HEK293 (cell line): ENCODE data around the gene GNAI2.

Experiments used
- CTCF ChIA-PET: fragments of 350-600 bp; formaldehyde crosslinking; extraction: SDS; loops from one replicate; lab custom pipeline; 2021; ENCODE audit warnings: antibody characterized with exemption; lab: Yijun Ruan, JAX
- POLR2A ChIA-PET: fragments of 300-600 bp; formaldehyde crosslinking; extraction: SDS; loops from one replicate; lab custom pipeline; 2020; ENCODE audit warnings: antibody characterized with exemption, inconsistent platforms; lab: Yijun Ruan, JAX
- H3K27ac ChIP-seq: fragments of 200-500 bp; sonication (Bioruptor generic); 2 replicates; pipeline ENCODE4 v1.5.1; 2014; ENCODE audit warnings: low read depth, low read length, control low read depth, inconsistent platforms; ENCODE audit errors: extremely low read depth
- H3K36me3 ChIP-seq, 2 experiments: fragments of 200-500 bp in 1 of 2; sonication (Bioruptor generic) in 1 of 2; 1 replicate in 1 of 2; 2 replicates in 1 of 2; pipeline ENCODE4 v1.5.1; 2014 to 2017; ENCODE audit warnings: inconsistent platforms in 2 of 2, low read length in 2 of 2; ENCODE audit not compliant: control insufficient read depth in 2 of 2, insufficient read depth in 1 of 2
- H3K4me1 ChIP-seq: fragments of 200-500 bp; sonication (Bioruptor generic); 2 replicates; pipeline ENCODE4 v1.5.1; 2014; ENCODE audit warnings: mild to moderate bottlenecking, low read length, inconsistent platforms; ENCODE audit not compliant: control insufficient read depth, insufficient read depth
- H3K4me3 ChIP-seq: 2 replicates; pipeline ENCODE4 v1.5.1; 2011; ENCODE audit warnings: low read depth, mild to moderate bottlenecking, control low read depth, low read length, moderate library complexity
- H3K9me3 ChIP-seq: fragments of 200-500 bp; sonication (Bioruptor generic); 2 replicates; pipeline ENCODE4 v1.5.1; 2014; ENCODE audit warnings: low read depth, low read length, inconsistent platforms; ENCODE audit not compliant: control insufficient read depth, insufficient read depth
- GLIS1 ChIP-seq: fragments of 450-650 bp; formaldehyde crosslinking; IDR thresholded peaks from 2 replicates; pipeline ENCODE4 v1.5.1; 2016; ENCODE audit warnings: missing biosample characterization, missing genetic modification characterization
- SCRT1 ChIP-seq: fragments of 450-650 bp; formaldehyde crosslinking; IDR thresholded peaks from 2 replicates; pipeline ENCODE4 v1.5.1; 2016; ENCODE audit warnings: missing biosample characterization, missing genetic modification characterization, borderline replicate concordance
- SP3 ChIP-seq: fragments of 450-650 bp; formaldehyde crosslinking; IDR thresholded peaks from 2 replicates; pipeline ENCODE4 v1.5.1; 2016; ENCODE audit warnings: missing biosample characterization, missing genetic modification characterization
- TRIM28 ChIP-seq: IDR thresholded peaks from 2 replicates; pipeline ENCODE4 v1.6.1; 2011; ENCODE audit warnings: low read length, control low read depth, borderline replicate concordance
- WT1 ChIP-seq: fragments of 450-650 bp; formaldehyde crosslinking; IDR thresholded peaks from 2 replicates; pipeline ENCODE4 v1.5.1; 2016; ENCODE audit warnings: missing biosample characterization, missing genetic modification characterization
- YY1 ChIP-seq: fragments of 450-650 bp; formaldehyde crosslinking; IDR thresholded peaks from 2 replicates; pipeline ENCODE4 v1.5.1; 2018; ENCODE audit warnings: missing biosample characterization, missing genetic modification characterization
- ZBTB7A ChIP-seq: fragments of 450-650 bp; formaldehyde crosslinking; IDR thresholded peaks from 2 replicates; pipeline ENCODE4 v1.5.1; 2016; ENCODE audit warnings: low read depth, missing biosample characterization, missing genetic modification characterization
- ZBTB8A ChIP-seq: fragments of 450-650 bp; formaldehyde crosslinking; IDR thresholded peaks from 2 replicates; pipeline ENCODE4 v1.5.1; 2016; ENCODE audit warnings: missing biosample characterization, missing genetic modification characterization
- ZEB2 ChIP-seq: fragments of 450-650 bp; formaldehyde crosslinking; IDR thresholded peaks from 2 replicates; pipeline ENCODE4 v1.5.1; 2016; ENCODE audit warnings: missing biosample characterization, missing genetic modification characterization
- ZFHX2 ChIP-seq: fragments of 450-650 bp; formaldehyde crosslinking; conservative IDR thresholded peaks from 2 replicates; pipeline ENCODE4 v1.5.1; 2016; ENCODE audit warnings: missing biosample characterization, missing genetic modification characterization
- ZIC2 ChIP-seq: fragments of 450-650 bp; formaldehyde crosslinking; IDR thresholded peaks from 2 replicates; pipeline ENCODE4 v1.5.1; 2016; ENCODE audit warnings: missing biosample characterization, missing genetic modification characterization
- ZNF155 ChIP-seq: fragments of 450-650 bp; formaldehyde crosslinking; IDR thresholded peaks from 2 replicates; pipeline ENCODE4 v1.5.1; 2016; ENCODE audit warnings: missing biosample characterization, missing genetic modification characterization
- ZNF19 ChIP-seq: fragments of 450-650 bp; formaldehyde crosslinking; IDR thresholded peaks from 2 replicates; pipeline ENCODE4; 2016; ENCODE audit warnings: missing biosample characterization, missing genetic modification characterization, low read depth
- ZNF292 ChIP-seq: fragments of 450-650 bp; formaldehyde crosslinking; IDR thresholded peaks from 2 replicates; pipeline ENCODE4 v1.5.1; 2016; ENCODE audit warnings: low read depth, missing biosample characterization, missing genetic modification characterization, borderline replicate concordance
- ZNF302 ChIP-seq: fragments of 450-650 bp; formaldehyde crosslinking; IDR thresholded peaks from 2 replicates; pipeline ENCODE4 v1.5.1; 2016; ENCODE audit warnings: missing biosample characterization, missing genetic modification characterization, low read depth
- ZNF324 ChIP-seq: fragments of 450-650 bp; formaldehyde crosslinking; IDR thresholded peaks from 2 replicates; pipeline ENCODE4 v1.5.1; 2016; ENCODE audit warnings: missing biosample characterization, missing genetic modification characterization
- ZNF366 ChIP-seq: fragments of 450-650 bp; formaldehyde crosslinking; conservative IDR thresholded peaks from 2 replicates; pipeline ENCODE4 v1.5.1; 2016; ENCODE audit warnings: missing biosample characterization, missing genetic modification characterization
- ZNF473 ChIP-seq: fragments of 450-650 bp; formaldehyde crosslinking; IDR thresholded peaks from 2 replicates; pipeline ENCODE4 v1.5.1; 2017; ENCODE audit warnings: missing biosample characterization, missing genetic modification characterization
- ZNF501 ChIP-seq: fragments of 450-650 bp; formaldehyde crosslinking; IDR thresholded peaks from 2 replicates; pipeline ENCODE4 v1.5.1; 2016; ENCODE audit warnings: missing biosample characterization, missing genetic modification characterization
- ZNF510 ChIP-seq: fragments of 450-650 bp; formaldehyde crosslinking; IDR thresholded peaks from 2 replicates; pipeline ENCODE4 v1.5.1; 2018; ENCODE audit warnings: mild to moderate bottlenecking, missing genetic modification characterization, missing biosample characterization; ENCODE audit not compliant: insufficient replicate concordance
- ZNF521 ChIP-seq: fragments of 450-650 bp; formaldehyde crosslinking; IDR thresholded peaks from 2 replicates; pipeline ENCODE4 v1.5.1; 2017; ENCODE audit warnings: missing biosample characterization, mild to moderate bottlenecking, missing genetic modification characterization
- ZNF529 ChIP-seq: fragments of 450-650 bp; formaldehyde crosslinking; IDR thresholded peaks from 2 replicates; pipeline ENCODE4 v1.5.1; 2017; ENCODE audit warnings: missing genetic modification characterization, missing biosample characterization; ENCODE audit not compliant: insufficient replicate concordance
- ZNF549 ChIP-seq: fragments of 450-650 bp; IDR thresholded peaks from 2 replicates; pipeline ENCODE4 v1.5.1; 2018; ENCODE audit warnings: missing biosample characterization, missing genetic modification characterization, mild to moderate bottlenecking, inconsistent platforms, moderate library complexity
- ZNF585B ChIP-seq: fragments of 450-650 bp; formaldehyde crosslinking; IDR thresholded peaks from 2 replicates; pipeline ENCODE4 v1.5.1; 2016; ENCODE audit warnings: missing biosample characterization, missing genetic modification characterization
- ZNF596 ChIP-seq: fragments of 450-650 bp; IDR thresholded peaks from 2 replicates; pipeline ENCODE4 v1.5.0; 2018; ENCODE audit warnings: missing biosample characterization, mild to moderate bottlenecking, missing genetic modification characterization, moderate library complexity
- ZNF623 ChIP-seq: fragments of 450-650 bp; formaldehyde crosslinking; IDR thresholded peaks from 2 replicates; pipeline ENCODE4 v1.5.1; 2016; ENCODE audit warnings: missing biosample characterization, missing genetic modification characterization
- TF ChIP-seq, protein P1 (sequence below): fragments of 450-650 bp; formaldehyde crosslinking; IDR thresholded peaks from 2 replicates; pipeline ENCODE4 v1.5.0; 2017; ENCODE audit warnings: missing biosample characterization, missing genetic modification characterization, borderline replicate concordance
- TF ChIP-seq, protein P2 (sequence below): fragments of 450-650 bp; formaldehyde crosslinking; IDR thresholded peaks from 2 replicates; pipeline ENCODE4 v1.5.1; 2016; ENCODE audit warnings: missing biosample characterization, missing genetic modification characterization
- TF ChIP-seq, protein P3 (sequence below): fragments of 450-650 bp; formaldehyde crosslinking; conservative IDR thresholded peaks from 2 replicates; pipeline ENCODE4 v1.5.1; 2016; ENCODE audit warnings: low read depth, missing biosample characterization, missing genetic modification characterization
- TF ChIP-seq, protein P4 (sequence below): fragments of 450-650 bp; formaldehyde crosslinking; IDR thresholded peaks from 2 replicates; pipeline ENCODE4 v1.5.1; 2017; ENCODE audit warnings: missing biosample characterization, missing genetic modification characterization

Gene GNAI2

DNA sequence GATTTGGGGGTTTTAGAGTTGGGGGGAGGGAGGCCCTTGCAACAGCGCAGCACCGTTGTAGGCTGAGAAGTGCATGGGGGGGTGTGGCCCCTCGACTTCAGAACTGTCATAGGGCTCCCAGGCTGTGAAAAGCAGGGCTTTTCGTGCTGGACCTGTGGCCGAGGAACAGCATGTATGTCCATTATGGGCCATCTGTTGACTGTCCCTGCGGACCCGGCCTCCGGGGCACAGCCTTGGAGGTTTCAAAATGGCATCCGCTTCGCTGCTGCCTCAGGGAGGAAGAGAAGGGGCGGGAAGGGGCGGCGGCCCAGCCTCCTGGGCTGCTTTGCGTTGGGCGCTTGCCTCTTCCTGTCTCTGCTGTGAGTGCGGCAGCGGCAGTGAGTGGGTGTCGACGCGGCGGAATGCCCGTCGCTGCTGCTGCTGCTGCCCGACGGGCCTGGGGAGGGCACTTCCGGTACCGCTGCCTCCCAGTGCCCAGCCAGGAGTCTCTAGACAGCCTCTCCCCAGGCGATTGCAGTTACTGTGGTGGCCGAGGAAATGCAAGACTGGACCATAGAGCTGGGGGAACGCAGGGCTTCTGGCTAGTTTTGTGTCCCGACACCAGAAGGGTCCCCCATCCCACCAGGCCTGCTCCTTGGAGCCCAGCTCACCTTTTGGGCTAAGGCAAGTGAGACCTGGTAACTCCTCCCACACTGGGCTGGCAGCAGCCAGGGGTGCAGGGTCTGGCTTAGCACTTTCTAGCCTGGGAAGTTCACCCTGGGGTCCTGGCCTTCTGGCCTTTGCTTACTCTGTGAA is 1.9 kb downstream of the GNAI2 start:
- H3K36me3 ChIP-seq: peaks cover 0 to 10% of the 10 kb centered on the region in 2 experiments; a peak in 1 of 3 replicates
- no peaks in the 10 kb centered on the region for H3K9me3 ChIP-seq
- H3K4me3 ChIP-seq: peak overlapping the region; percentile 67
- H3K4me1 ChIP-seq: peaks cover 17% of the 10 kb centered on the region
- H3K27ac ChIP-seq: peak overlapping the region; percentile 77
- CTCF ChIA-PET: interaction anchor here (0.6 to 3.9 kb wide), 4 partner anchors 8 to 61 kb away, joined by 4 to 28 read pairs (median 4); no protein-coding TSS in a partner anchor
- POLR2A ChIA-PET: no interaction called here
- TF ChIP-seq SP3 (tag by site-specific recombination): peak; percentile 50
- TF ChIP-seq ZNF623: no peak
- TF ChIP-seq ZNF585B (tag by site-specific recombination): no peak
- no peak for TF ChIP-seq ZNF292 (tag by site-specific recombination)
- no peak for TF ChIP-seq ZNF549
- TF ChIP-seq ZFHX2 (tag by site-specific recombination): peak; percentile 45; the same call in 1 of the 2 replicates
- no peak for TF ChIP-seq ZNF324 (tag by site-specific recombination)
- no peak for TF ChIP-seq ZNF366 (tag by site-specific recombination)
- no peak for TF ChIP-seq ZNF596 (tag by site-specific recombination)
- no peak for TF ChIP-seq ZNF302 (tag by site-specific recombination)
- TF ChIP-seq SCRT1 (tag by site-specific recombination): peak; percentile 58
- TF ChIP-seq ZNF521: no peak
- TF ChIP-seq, protein P1, sequence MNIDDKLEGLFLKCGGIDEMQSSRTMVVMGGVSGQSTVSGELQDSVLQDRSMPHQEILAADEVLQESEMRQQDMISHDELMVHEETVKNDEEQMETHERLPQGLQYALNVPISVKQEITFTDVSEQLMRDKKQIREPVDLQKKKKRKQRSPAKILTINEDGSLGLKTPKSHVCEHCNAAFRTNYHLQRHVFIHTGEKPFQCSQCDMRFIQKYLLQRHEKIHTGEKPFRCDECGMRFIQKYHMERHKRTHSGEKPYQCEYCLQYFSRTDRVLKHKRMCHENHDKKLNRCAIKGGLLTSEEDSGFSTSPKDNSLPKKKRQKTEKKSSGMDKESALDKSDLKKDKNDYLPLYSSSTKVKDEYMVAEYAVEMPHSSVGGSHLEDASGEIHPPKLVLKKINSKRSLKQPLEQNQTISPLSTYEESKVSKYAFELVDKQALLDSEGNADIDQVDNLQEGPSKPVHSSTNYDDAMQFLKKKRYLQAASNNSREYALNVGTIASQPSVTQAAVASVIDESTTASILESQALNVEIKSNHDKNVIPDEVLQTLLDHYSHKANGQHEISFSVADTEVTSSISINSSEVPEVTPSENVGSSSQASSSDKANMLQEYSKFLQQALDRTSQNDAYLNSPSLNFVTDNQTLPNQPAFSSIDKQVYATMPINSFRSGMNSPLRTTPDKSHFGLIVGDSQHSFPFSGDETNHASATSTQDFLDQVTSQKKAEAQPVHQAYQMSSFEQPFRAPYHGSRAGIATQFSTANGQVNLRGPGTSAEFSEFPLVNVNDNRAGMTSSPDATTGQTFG (tag by site-specific recombination): no peak
- no peak for TF ChIP-seq ZNF155 (tag by site-specific recombination)
- TF ChIP-seq ZBTB7A (tag by site-specific recombination): no peak
- peak; percentile 72 for TF ChIP-seq GLIS1
- peak; percentile 81 for TF ChIP-seq ZBTB8A (tag by site-specific recombination)
- TF ChIP-seq ZIC2 (tag by site-specific recombination): peak; percentile 9; the same call in 1 of the 2 replicates
- TF ChIP-seq, protein P2, sequence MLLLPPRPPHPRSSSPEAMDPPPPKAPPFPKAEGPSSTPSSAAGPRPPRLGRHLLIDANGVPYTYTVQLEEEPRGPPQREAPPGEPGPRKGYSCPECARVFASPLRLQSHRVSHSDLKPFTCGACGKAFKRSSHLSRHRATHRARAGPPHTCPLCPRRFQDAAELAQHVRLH (tag by site-specific recombination): no peak
- TF ChIP-seq TRIM28: no peak
- TF ChIP-seq ZNF501 (tag by site-specific recombination): no peak
- TF ChIP-seq ZNF473 (tag by site-specific recombination): no peak
- TF ChIP-seq ZEB2 (tag by site-specific recombination): no peak
- TF ChIP-seq ZNF529 (tag by site-specific recombination): no peak
- TF ChIP-seq YY1: no peak
- no peak for TF ChIP-seq ZNF510
- TF ChIP-seq, protein P3, sequence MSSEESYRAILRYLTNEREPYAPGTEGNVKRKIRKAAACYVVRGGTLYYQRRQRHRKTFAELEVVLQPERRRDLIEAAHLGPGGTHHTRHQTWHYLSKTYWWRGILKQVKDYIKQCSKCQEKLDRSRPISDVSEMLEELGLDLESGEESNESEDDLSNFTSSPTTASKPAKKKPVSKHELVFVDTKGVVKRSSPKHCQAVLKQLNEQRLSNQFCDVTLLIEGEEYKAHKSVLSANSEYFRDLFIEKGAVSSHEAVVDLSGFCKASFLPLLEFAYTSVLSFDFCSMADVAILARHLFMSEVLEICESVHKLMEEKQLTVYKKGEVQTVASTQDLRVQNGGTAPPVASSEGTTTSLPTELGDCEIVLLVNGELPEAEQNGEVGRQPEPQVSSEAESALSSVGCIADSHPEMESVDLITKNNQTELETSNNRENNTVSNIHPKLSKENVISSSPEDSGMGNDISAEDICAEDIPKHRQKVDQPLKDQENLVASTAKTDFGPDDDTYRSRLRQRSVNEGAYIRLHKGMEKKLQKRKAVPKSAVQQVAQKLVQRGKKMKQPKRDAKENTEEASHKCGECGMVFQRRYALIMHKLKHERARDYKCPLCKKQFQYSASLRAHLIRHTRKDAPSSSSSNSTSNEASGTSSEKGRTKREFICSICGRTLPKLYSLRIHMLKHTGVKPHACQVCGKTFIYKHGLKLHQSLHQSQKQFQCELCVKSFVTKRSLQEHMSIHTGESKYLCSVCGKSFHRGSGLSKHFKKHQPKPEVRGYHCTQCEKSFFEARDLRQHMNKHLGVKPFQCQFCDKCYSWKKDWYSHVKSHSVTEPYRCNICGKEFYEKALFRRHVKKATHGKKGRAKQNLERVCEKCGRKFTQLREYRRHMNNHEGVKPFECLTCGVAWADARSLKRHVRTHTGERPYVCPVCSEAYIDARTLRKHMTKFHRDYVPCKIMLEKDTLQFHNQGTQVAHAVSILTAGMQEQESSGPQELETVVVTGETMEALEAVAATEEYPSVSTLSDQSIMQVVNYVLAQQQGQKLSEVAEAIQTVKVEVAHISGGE: peak; percentile 76
- TF ChIP-seq ZNF19 (tag by site-specific recombination): no peak
- TF ChIP-seq, protein P4, sequence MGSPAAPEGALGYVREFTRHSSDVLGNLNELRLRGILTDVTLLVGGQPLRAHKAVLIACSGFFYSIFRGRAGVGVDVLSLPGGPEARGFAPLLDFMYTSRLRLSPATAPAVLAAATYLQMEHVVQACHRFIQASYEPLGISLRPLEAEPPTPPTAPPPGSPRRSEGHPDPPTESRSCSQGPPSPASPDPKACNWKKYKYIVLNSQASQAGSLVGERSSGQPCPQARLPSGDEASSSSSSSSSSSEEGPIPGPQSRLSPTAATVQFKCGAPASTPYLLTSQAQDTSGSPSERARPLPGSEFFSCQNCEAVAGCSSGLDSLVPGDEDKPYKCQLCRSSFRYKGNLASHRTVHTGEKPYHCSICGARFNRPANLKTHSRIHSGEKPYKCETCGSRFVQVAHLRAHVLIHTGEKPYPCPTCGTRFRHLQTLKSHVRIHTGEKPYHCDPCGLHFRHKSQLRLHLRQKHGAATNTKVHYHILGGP: no peak
- no peak for TF ChIP-seq WT1
